AG04449 (cell line): ENCODE measurements around the gene CCM2L.

ENCODE experiments used
- CTCF ChIA-PET: fragments of 350-600 bp; formaldehyde crosslinking; extraction: SDS; loops from one replicate; lab custom pipeline; 2021; ENCODE audit warnings: antibody characterized with exemption; lab: Yijun Ruan, JAX
- POLR2A ChIA-PET: fragments of 400-600, 350-600 bp; formaldehyde crosslinking; extraction: SDS; loops from one replicate; lab custom pipeline; 2020; ENCODE audit warnings: antibody characterized with exemption, inconsistent platforms; lab: Yijun Ruan, JAX
- DNase-seq: peaks from one replicate; pipeline ENCODE4 v3.0.0-alpha.2; 2010; ENCODE audit warnings: low read depth, low spot score
- H3K4me3 ChIP-seq: 2 replicates; pipeline ENCODE4 v1.5.1; 2011; ENCODE audit warnings: low read depth, mild to moderate bottlenecking, control low read depth, low read length
- CTCF ChIP-seq: IDR thresholded peaks from one replicate; pipeline ENCODE4 v1.5.1; 2011; ENCODE audit warnings: mild to moderate bottlenecking, moderate library complexity, low read length, control low read depth, inconsistent platforms; ENCODE audit not compliant: insufficient read depth; ENCODE audit errors: missing control alignments

Gene CCM2L

GRCh38 chr20:31968291-31969126 lies 41.7 kb upstream of the CCM2L start:
- ChIA-PET POLR2A (no interaction called here), CTCF (interaction anchor here (0.8 to 3.6 kb wide), 5 partner anchors 16 to 145 kb away, joined by 3 to 25 read pairs (median 4); partner anchors contain the start of gene PDRG1)
- no peak overlapping the region for H3K4me3 ChIP-seq
- TF ChIP-seq CTCF, result no peak
- DNase-seq, result no peak

GRCh38 chr20:31969991-31970390 lies 40.2 kb upstream of the CCM2L start:
- ChIA-PET POLR2A (no interaction called here), CTCF (interaction anchor here (0.6 to 3.6 kb wide), 7 partner anchors 18 to 138 kb away, joined by 3 to 25 read pairs (median 3); partner anchors contain the start of gene PDRG1)
- H3K4me3 ChIP-seq, result no peak overlapping the region
- no peak for TF ChIP-seq CTCF
- no peak for DNase-seq

GRCh38 chr20:31972471-31973021 lies 37.7 kb upstream of the CCM2L start:
- ChIA-PET POLR2A (interaction anchor here (0.6 kb wide), 1 partner anchor 298 kb away, joined by 3 read pairs; no protein-coding TSS in a partner anchor), CTCF (interaction anchor here (1.4 to 1.6 kb wide), 2 partner anchors 12 to 21 kb away, joined by 3 to 8 read pairs; partner anchors contain the start of gene PDRG1)
- H3K4me3 ChIP-seq, result no peak overlapping the region
- TF ChIP-seq CTCF, result no peak
- DNase-seq, result no peak

GRCh38 chr20:31974296-31974695 lies 35.9 kb upstream of the CCM2L start:
- no peak for TF ChIP-seq CTCF
- no peak for DNase-seq
- H3K4me3 ChIP-seq, result no peak overlapping the region
- ChIA-PET POLR2A (no interaction called here), CTCF (no interaction called here)

- H3K4me3 ChIP-seq, result no peak overlapping the region
- ChIA-PET CTCF (interaction anchor here (0.8 to 1.2 kb wide), 5 partner anchors 23 to 152 kb away, joined by 3 to 5 read pairs (median 3); partner anchors contain the start of gene PDRG1), POLR2A (no interaction called here)
- DNase-seq, result no peak
- TF ChIP-seq CTCF, result no peak
Observed at GRCh38 chr20:31974951-31975487, 35.2 kb upstream of the CCM2L start.

- ChIA-PET POLR2A (no interaction called here), CTCF (interaction anchor here (0.8 to 1.2 kb wide), 5 partner anchors 23 to 153 kb away, joined by 3 to 5 read pairs (median 3); partner anchors contain the start of gene PDRG1)
- DNase-seq, result no peak
- no peak overlapping the region for H3K4me3 ChIP-seq
- TF ChIP-seq CTCF, result no peak
Observed at GRCh38 chr20:31975874-31976273, 34.4 kb upstream of the CCM2L start.
